DOHH2 (cell line): ENCODE data around the gene CERS6.

Source experiments
- H3F3A ChIP-seq: fragments of 200-600 bp; sonication (generic), shearing (Covaris generic); 2 replicates; pipeline ENCODE4 v1.6.0; 2016; ENCODE audit warnings: antibody characterized with exemption, mild to moderate bottlenecking; ENCODE audit not compliant: control insufficient read depth, insufficient read depth
- H3K27ac ChIP-seq: fragments of 200-600 bp; sonication (generic); 2 replicates; pipeline ENCODE4 v1.5.1; 2014; ENCODE audit warnings: low read depth, mild to moderate bottlenecking, low read length, moderate library complexity
- H3K27me3 ChIP-seq: fragments of 200-600 bp; sonication (generic); 2 replicates; pipeline ENCODE4 v1.6.1; 2014; ENCODE audit warnings: mild to moderate bottlenecking, low read length, mixed read lengths; ENCODE audit not compliant: control insufficient read depth
- H3K36me3 ChIP-seq: fragments of 200-600 bp; sonication (generic); 2 replicates; pipeline ENCODE4 v1.6.1; 2014; ENCODE audit warnings: mild to moderate bottlenecking, low read length, moderate library complexity, mixed read lengths; ENCODE audit not compliant: control insufficient read depth
- H3K4me1 ChIP-seq: fragments of 200-600 bp; sonication (generic); 2 replicates; pipeline ENCODE4 v1.6.1; 2014; ENCODE audit warnings: mild to moderate bottlenecking, low read length, mixed read lengths; ENCODE audit not compliant: control insufficient read depth
- H3K4me2 ChIP-seq: fragments of 200-600 bp; sonication (generic); 2 replicates; pipeline ENCODE4 v1.6.0; 2014; ENCODE audit warnings: mild to moderate bottlenecking, low read length, moderate library complexity
- H3K4me3 ChIP-seq: fragments of 200-600 bp; sonication (generic); 2 replicates; pipeline ENCODE4 v1.5.1; 2014; ENCODE audit warnings: mild to moderate bottlenecking, low read length, mixed read lengths
- H3K79me2 ChIP-seq: fragments of 200-600 bp; sonication (generic); 2 replicates; pipeline ENCODE4 v1.6.1; 2014; ENCODE audit warnings: mild to moderate bottlenecking, low read length, mixed read lengths; ENCODE audit not compliant: control insufficient read depth
- H3K9me2 ChIP-seq: fragments of 200-600 bp; sonication (generic); replicated peaks from 2 replicates; pipeline ENCODE4 v1.6.1; 2014; ENCODE audit warnings: mild to moderate bottlenecking, low read length, mixed read lengths; ENCODE audit not compliant: control insufficient read depth
- H3K9me3 ChIP-seq: fragments of 200-600 bp; sonication (generic); 2 replicates; pipeline ENCODE4 v1.6.1; 2014; ENCODE audit warnings: antibody characterized with exemption, low read length, mixed read lengths; ENCODE audit not compliant: control insufficient read depth, insufficient read depth
- H4K20me1 ChIP-seq: fragments of 200-600 bp; sonication (generic); 2 replicates; pipeline ENCODE4 v1.6.0; 2014; ENCODE audit warnings: low read depth, mild to moderate bottlenecking, antibody characterized with exemption, low read length, moderate library complexity; ENCODE audit not compliant: control insufficient read depth, insufficient read depth
- CTCF ChIP-seq: fragments of 200-600 bp; sonication (generic); IDR thresholded peaks from one replicate; pipeline ENCODE4 v1.5.1; 2014; ENCODE audit warnings: antibody characterized with exemption, mild to moderate bottlenecking, low read depth, low read length; ENCODE audit not compliant: poor library complexity, severe bottlenecking
- EZH2phosphoT487 ChIP-seq: fragments of 200-600 bp; sonication (generic); IDR thresholded peaks from 2 replicates; pipeline ENCODE4 v1.6.1; 2017; ENCODE audit warnings: borderline replicate concordance, mild to moderate bottlenecking, antibody characterized with exemption, low read length, moderate library complexity, mixed read lengths

CERS6 gene

GRCh38 chr2:168706806-168707205 lies 250.7 kb downstream of the CERS6 start:
- no peaks in the 10 kb centered on the region for H3F3A ChIP-seq
- H3K27ac ChIP-seq, result no peak overlapping the region

DNA sequence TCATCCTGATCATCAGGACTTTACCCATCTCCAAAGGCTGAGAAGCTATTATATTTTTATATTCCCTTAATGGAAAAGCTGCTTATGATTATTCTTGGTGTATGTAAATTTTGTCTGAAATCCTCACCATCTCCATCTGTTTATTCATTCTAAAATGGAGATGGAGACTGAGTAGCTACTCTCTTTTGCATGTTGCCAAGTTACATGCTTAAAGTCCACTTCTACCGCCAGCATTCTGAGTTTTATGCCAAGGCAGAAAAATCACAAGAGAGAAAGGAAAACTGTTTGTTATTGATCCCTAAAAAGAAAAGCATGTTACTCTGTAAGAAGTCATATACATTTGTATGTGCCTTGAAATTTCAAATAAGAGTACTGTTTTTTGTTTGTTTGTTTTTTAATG lies 252.0 kb downstream of the CERS6 start:
- H3K4me2 ChIP-seq, result no peak overlapping the region
- no peaks in the 10 kb centered on the region for H3F3A ChIP-seq
- no peaks in the 10 kb centered on the region for H3K9me2 ChIP-seq
- no peaks in the 10 kb centered on the region for H3K79me2 ChIP-seq
- H3K36me3 ChIP-seq, result no peaks in the 10 kb centered on the region
- peaks cover 4% of the 10 kb centered on the region for H3K27me3 ChIP-seq
- no peaks in the 10 kb centered on the region for H4K20me1 ChIP-seq
- no peak overlapping the region for H3K4me3 ChIP-seq
- TF ChIP-seq CTCF (no peak), EZH2phosphoT487 (no peak)
- H3K27ac ChIP-seq, result no peak overlapping the region
- H3K4me1 ChIP-seq, result no peaks in the 10 kb centered on the region
- H3K9me3 ChIP-seq, result no peaks in the 10 kb centered on the region

More at GRCh38 chr2:168706806-168707205, 250.7 kb downstream of the CERS6 start:
- peaks cover 4% of the 10 kb centered on the region for H3K27me3 ChIP-seq
- H3K9me3 ChIP-seq, result no peaks in the 10 kb centered on the region
- H3K36me3 ChIP-seq, result no peaks in the 10 kb centered on the region
- no peaks in the 10 kb centered on the region for H3K9me2 ChIP-seq
- no peak overlapping the region for H3K4me2 ChIP-seq
- no peaks in the 10 kb centered on the region for H3K4me1 ChIP-seq
- TF ChIP-seq EZH2phosphoT487, result no peak
- no peak for TF ChIP-seq CTCF
- no peaks in the 10 kb centered on the region for H3K79me2 ChIP-seq
- no peaks in the 10 kb centered on the region for H4K20me1 ChIP-seq
- no peak overlapping the region for H3K4me3 ChIP-seq

DNA sequence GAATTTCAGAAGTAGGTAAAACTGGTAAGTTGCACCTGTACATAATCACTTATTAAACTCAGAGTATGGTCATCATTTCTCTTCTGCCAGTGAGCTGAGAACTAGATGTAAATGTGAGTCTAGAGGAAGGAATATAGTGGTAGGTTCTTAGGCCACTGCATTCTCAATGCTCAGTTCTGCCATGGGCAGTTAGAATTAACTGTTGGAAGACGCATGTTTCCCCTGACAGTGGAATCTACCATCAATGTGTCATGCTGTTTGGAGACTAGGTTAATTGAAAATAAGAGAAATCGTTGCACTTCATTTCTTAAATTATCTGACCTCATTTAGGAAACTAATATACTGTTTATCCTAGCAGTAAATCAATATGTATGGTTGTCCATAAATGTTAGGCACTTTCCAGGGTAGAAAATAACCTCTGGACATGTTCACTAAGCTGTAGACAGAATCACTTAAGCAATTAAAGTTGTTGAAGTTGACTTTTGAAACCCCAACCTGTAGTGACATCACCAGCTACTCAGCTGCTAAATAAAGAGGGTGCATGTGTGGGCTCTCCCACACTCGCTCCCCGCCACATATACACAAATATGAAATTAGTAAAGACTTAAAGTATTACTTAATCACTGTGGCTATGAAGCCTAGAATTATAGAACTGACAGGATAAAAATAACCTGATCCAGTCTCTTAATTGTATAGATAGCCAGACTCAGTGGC lies 254.8 kb downstream of the CERS6 start:
- Histone ChIP-seq H3K79me2 (no peaks in the 10 kb centered on the region), H3K4me1 (no peaks in the 10 kb centered on the region), H3K9me2 (no peaks in the 10 kb centered on the region), H4K20me1 (no peaks in the 10 kb centered on the region), H3K36me3 (no peaks in the 10 kb centered on the region), H3F3A (no peaks in the 10 kb centered on the region), H3K27ac (no peak overlapping the region), H3K4me3 (no peak overlapping the region), H3K4me2 (no peak overlapping the region), H3K9me3 (no peaks in the 10 kb centered on the region), H3K27me3 (peaks cover 4% of the 10 kb centered on the region)
- TF ChIP-seq CTCF, result no peak
- no peak for TF ChIP-seq EZH2phosphoT487
